Keratinocyte (primary cell): ENCODE measurements around the gene BNIP2. TPM values are rescaled to one million over a fixed set of nuclear protein-coding genes. Genes with fewer than 3 reads are reported as not detected.

Experiments
- DNase-seq: peaks from one replicate; pipeline ENCODE4 v3.0.0-alpha.2; 2011; ENCODE audit warnings: low read depth, missing footprints, low spot score
- FAIRE-seq: peaks from 2 replicates; lab custom pipeline; 2011; peaks lifted over from hg19 to GRCh38; lab: Jason Lieb, UNC
- H2AFZ ChIP-seq: 2 replicates; pipeline ENCODE4 v1.6.0; 2012; ENCODE audit warnings: low read length, control low read depth, inconsistent platforms; ENCODE audit not compliant: control insufficient read depth
- H3K27ac ChIP-seq: 2 replicates; pipeline ENCODE4 v1.5.1; 2011; ENCODE audit warnings: low read length; ENCODE audit not compliant: control insufficient read depth, insufficient read depth
- H3K27me3 ChIP-seq: 3 replicates; pipeline ENCODE4 v1.6.0; 2011; ENCODE audit warnings: low read length; ENCODE audit not compliant: control insufficient read depth, insufficient read depth; ENCODE audit errors: extremely low read depth
- H3K36me3 ChIP-seq, 2 experiments: 2 replicates in 1 of 2; 3 replicates in 1 of 2; pipeline ENCODE4 v1.5.1; 2011; ENCODE audit warnings: low read length in 2 of 2, mild to moderate bottlenecking in 1 of 2; ENCODE audit not compliant: control insufficient read depth in 2 of 2, insufficient read depth in 2 of 2; ENCODE audit errors: extremely low read depth in 1 of 2
- H3K4me1 ChIP-seq: 3 replicates; pipeline ENCODE4 v1.5.1; 2011; ENCODE audit warnings: low read length; ENCODE audit not compliant: control insufficient read depth, insufficient read depth; ENCODE audit errors: extremely low read depth
- H3K4me2 ChIP-seq: 3 replicates; pipeline ENCODE4 v1.6.0; 2011; ENCODE audit warnings: low read depth, low read length; ENCODE audit not compliant: control insufficient read depth, insufficient read depth; ENCODE audit errors: extremely low read depth
- H3K4me3 ChIP-seq, 3 experiments: fragments of 200-600 bp in 1 of 3; sonication (generic) in 1 of 3; 2 replicates in 2 of 3; 3 replicates in 1 of 3; pipeline ENCODE4 v1.5.1; 2011 to 2016; ENCODE audit warnings: low read length in 3 of 3, mild to moderate bottlenecking in 3 of 3, control low read depth in 2 of 3, inconsistent platforms in 1 of 3, low read depth in 1 of 3, mixed read lengths in 1 of 3, mixed run types in 1 of 3, moderate library complexity in 1 of 3; ENCODE audit not compliant: control insufficient read depth in 2 of 3, insufficient read depth in 2 of 3; ENCODE audit errors: extremely low read depth in 1 of 3
- H3K79me2 ChIP-seq: 2 replicates; pipeline ENCODE4 v1.6.0; 2012; ENCODE audit warnings: low read length; ENCODE audit not compliant: control insufficient read depth, insufficient read depth
- H3K9ac ChIP-seq: 3 replicates; pipeline ENCODE4 v1.6.0; 2011; ENCODE audit warnings: low read length; ENCODE audit not compliant: control insufficient read depth, insufficient read depth; ENCODE audit errors: extremely low read depth
- H3K9me1 ChIP-seq: 3 replicates; pipeline ENCODE4 v1.6.0; 2011; ENCODE audit warnings: low read length; ENCODE audit not compliant: control insufficient read depth, insufficient read depth; ENCODE audit errors: extremely low read depth
- H3K9me3 ChIP-seq: 2 replicates; pipeline ENCODE4 v1.5.1; 2012; ENCODE audit warnings: low read depth, low read length; ENCODE audit not compliant: control insufficient read depth
- H4K20me1 ChIP-seq: 3 replicates; pipeline ENCODE4 v1.6.0; 2011; ENCODE audit warnings: low read length; ENCODE audit not compliant: control insufficient read depth, insufficient read depth; ENCODE audit errors: extremely low read depth
- EZH2 ChIP-seq: IDR thresholded peaks from one replicate; pipeline ENCODE4 v1.6.1; 2012; ENCODE audit warnings: inconsistent platforms, mild to moderate bottlenecking, low read length, moderate library complexity
- dilution Hi-C: fragments of 300-500 bp; cut with MboI; formaldehyde crosslinking; loops from one replicate; pipeline ENCODE4 v1.7.0; 2020; ENCODE audit warnings: low sequenced_read_pairs; ENCODE audit not compliant: extremely low pct_ligation_motif_present
- polyA plus RNA-seq, 5 experiments: library from polyadenylated mRNA; depleted of rRNA in 3 of 5; stranded (reverse) in 3 of 5; stranded (forward) in 1 of 5; unstranded in 1 of 5; fragments of >200 nt; gene quantifications; 1 replicate in 1 of 5; 2 replicates in 3 of 5; 3 replicates in 1 of 5; pipeline versions ENCODE4 v1.2.1 to v1.2.3, GENCODE V29; 2011 to 2012; ENCODE audit warnings: missing spikeins in 2 of 5, low read depth in 1 of 5, low replicate concordance in 1 of 5
- TF ChIP-seq, protein P1 (sequence below), 3 experiments: IDR thresholded peaks in 1 of 3; conservative IDR thresholded peaks in 1 of 3; optimal IDR thresholded peaks in 1 of 3; 2 replicates in 2 of 3; 3 replicates in 1 of 3; pipeline versions ENCODE3 to v1.5.1; 2011; ENCODE audit warnings: low read length in 3 of 3, mild to moderate bottlenecking in 3 of 3, moderate library complexity in 2 of 3, control low read depth in 1 of 3, inconsistent platforms in 1 of 3; ENCODE audit not compliant: insufficient read depth in 2 of 3; ENCODE audit errors: extremely low read depth in 1 of 3

The BNIP2 gene
- polyA plus RNA-seq, 1 donor (not counting 4 experiments of a cell fraction or from before 2014, with no cell fraction given) = 57.4 TPM

DNA sequence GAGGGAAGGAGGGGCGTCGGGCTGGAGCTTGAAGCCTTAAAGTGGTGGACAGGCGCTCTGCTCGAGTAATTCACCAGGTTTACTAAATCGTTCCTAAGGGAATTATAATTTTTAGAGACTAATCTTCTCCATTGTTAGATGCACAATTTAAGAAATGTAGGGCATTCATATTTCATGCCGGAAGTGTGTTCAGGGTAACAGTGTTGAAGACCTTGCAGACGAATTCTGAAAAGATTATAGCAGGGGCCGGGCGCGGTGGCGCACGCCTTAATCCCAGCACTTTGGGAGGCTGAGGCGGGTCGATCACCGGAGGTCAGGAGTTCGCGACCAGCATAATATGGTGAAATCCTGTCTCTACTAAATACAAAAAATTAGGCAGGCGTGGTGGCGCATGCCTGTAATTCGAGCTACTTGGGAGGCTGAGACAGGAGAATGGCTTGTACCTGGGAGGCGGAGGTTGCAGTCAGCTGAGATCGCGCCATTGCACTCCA, 31.4 kb downstream of the BNIP2 start:
- H3K36me3 ChIP-seq = peaks cover 0 to 3% of the 10 kb centered on the region in 2 experiments
- peak overlapping the region; percentile 62 for H3K4me2 ChIP-seq
- H4K20me1 ChIP-seq = no peaks in the 10 kb centered on the region
- peaks cover 9% of the 10 kb centered on the region for H3K4me1 ChIP-seq
- H2AFZ ChIP-seq = peak overlapping the region; percentile 52
- FAIRE-seq = peak; percentile 71
- DNase-seq = no peak
- no peak overlapping the region for H3K27ac ChIP-seq
- dilution Hi-C loops = no loop called here
- H3K27me3 ChIP-seq = no peaks in the 10 kb centered on the region
- H3K9me3 ChIP-seq = no peaks in the 10 kb centered on the region
- TF ChIP-seq, protein P1, sequence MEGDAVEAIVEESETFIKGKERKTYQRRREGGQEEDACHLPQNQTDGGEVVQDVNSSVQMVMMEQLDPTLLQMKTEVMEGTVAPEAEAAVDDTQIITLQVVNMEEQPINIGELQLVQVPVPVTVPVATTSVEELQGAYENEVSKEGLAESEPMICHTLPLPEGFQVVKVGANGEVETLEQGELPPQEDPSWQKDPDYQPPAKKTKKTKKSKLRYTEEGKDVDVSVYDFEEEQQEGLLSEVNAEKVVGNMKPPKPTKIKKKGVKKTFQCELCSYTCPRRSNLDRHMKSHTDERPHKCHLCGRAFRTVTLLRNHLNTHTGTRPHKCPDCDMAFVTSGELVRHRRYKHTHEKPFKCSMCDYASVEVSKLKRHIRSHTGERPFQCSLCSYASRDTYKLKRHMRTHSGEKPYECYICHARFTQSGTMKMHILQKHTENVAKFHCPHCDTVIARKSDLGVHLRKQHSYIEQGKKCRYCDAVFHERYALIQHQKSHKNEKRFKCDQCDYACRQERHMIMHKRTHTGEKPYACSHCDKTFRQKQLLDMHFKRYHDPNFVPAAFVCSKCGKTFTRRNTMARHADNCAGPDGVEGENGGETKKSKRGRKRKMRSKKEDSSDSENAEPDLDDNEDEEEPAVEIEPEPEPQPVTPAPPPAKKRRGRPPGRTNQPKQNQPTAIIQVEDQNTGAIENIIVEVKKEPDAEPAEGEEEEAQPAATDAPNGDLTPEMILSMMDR (optimal IDR thresholded peaks at IDR 0.05 in 1 of 3, IDR thresholded peaks at IDR 0.05 in 1 of 3, conservative IDR thresholded peaks at IDR 0.05 in 1 of 3; ENCODE audit: extremely low read depth in 1 of 3, insufficient read depth in 2 of 3, low read length in 3 of 3) = no peak
- no peak for TF ChIP-seq EZH2
- H3K9ac ChIP-seq = no peak overlapping the region
- peaks cover 46% of the 10 kb centered on the region for H3K79me2 ChIP-seq
- H3K9me1 ChIP-seq = no peaks in the 10 kb centered on the region
- H3K4me3 ChIP-seq = peak overlapping the region; percentile 84 to 97 (median 89)

DNA sequence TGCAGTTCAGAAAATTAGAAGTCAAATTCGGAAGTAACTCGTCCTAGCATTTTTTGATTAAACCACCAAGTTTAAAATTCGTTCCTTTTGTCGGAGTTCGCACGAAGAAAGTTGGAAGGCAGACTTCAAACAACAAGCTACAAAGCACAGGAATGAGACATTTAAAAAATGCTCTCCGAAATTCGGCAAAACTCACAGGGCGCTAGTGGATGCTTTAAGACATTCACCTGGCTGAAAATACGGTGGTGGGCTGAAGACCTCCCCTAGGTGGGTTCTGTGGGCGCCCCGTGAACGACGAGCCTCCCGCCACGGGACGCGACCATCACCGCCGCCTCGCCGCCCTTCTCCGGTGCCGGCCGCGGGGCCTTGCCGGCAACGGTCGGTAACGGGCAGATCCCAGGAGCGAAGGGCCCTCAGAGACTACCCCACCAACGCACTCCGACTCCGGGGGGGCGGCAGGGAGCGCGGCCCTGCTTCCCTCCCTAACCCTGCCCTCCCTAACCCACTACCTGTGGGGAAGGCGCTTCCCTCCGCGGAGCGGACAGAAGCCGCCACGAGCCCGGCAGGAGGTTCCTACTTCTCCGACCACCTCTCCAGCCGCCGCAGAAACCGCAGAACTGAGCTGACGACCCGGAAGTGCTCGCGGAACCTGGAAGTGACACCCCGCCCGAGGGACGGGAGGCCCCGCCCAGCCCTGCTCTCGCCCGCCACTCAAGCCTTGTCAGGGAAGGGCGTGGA, 32.1 kb downstream of the BNIP2 start, which contains the start of gene GTF2A2:
GTF2A2 (minus strand) TSS at position 619 of the 738 bp plus-strand sequence. CDS start 5,238 bp downstream, outside the sequence.
- DNase-seq (peak; percentile 64), FAIRE-seq (no peak)
- Histone ChIP-seq H3K27ac (peak within 1 kb of the TSS; percentile 78), H3K4me1 (peaks cover 9% of the 10 kb centered on the region), H3K9me3 (no peaks in the 10 kb centered on the region), H2AFZ (peak within 1 kb of the TSS; percentile 74), H3K36me3 (peaks cover 0 to 3% of the 10 kb centered on the region in 2 experiments), H3K9ac (peak within 1 kb of the TSS; percentile 82), H3K27me3 (no peaks in the 10 kb centered on the region), H4K20me1 (no peaks in the 10 kb centered on the region), H3K4me2 (peak within 1 kb of the TSS; percentile 80), H3K9me1 (no peaks in the 10 kb centered on the region), H3K79me2 (peaks cover 49% of the 10 kb centered on the region), H3K4me3 (peak within 1 kb of the TSS; percentile 84 to 97 (median 89))
- TF ChIP-seq, protein P1 (optimal IDR thresholded peaks at IDR 0.05 in 1 of 3, IDR thresholded peaks at IDR 0.05 in 1 of 3, conservative IDR thresholded peaks at IDR 0.05 in 1 of 3; ENCODE audit: extremely low read depth in 1 of 3, insufficient read depth in 2 of 3, low read length in 3 of 3) = no peak
- TF ChIP-seq EZH2 = no peak
- dilution Hi-C loops = no loop called here
